HG03439 (cell line): ENCODE results near the gene UBE2E2.

Experiments
- ATAC-seq: cut with Tn5 transposase; IDR thresholded peaks from one replicate; pipeline ENCODE4 v1.9.1; 2021; ENCODE audit warnings: mild to moderate bottlenecking, moderate library complexity; ENCODE audit not compliant: unreplicated experiment

UBE2E2 gene

GRCh38 chr3:23377928-23378672 lies 175.0 kb downstream of the UBE2E2 start:
- no peak for ATAC-seq

DNA sequence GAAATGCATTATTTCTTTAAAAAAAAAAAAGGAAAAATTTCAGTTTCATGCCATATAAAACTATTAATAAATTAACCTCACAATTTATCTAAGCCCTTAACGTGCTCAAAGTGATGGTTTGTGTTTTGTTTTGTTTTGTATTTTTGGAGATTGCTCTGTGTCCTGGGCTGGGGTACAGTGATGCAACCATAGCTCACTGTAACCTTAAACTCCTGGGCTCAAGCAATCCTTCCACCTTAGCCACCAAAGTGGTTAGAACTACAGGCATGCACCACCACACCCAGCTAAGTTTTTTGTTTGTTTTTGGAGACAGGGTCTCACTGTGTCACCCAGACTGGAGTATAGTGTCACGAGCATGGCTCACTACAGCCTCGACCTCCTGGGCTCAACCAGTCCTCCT lies 180.7 kb downstream of the UBE2E2 start:
- no peak for ATAC-seq

GRCh38 chr3:23385327-23385726 lies 182.2 kb downstream of the UBE2E2 start:
- ATAC-seq, result no peak

- ATAC-seq, result no peak
Measured at GRCh38 chr3:23387286-23387918, 184.3 kb downstream of the UBE2E2 start.

DNA sequence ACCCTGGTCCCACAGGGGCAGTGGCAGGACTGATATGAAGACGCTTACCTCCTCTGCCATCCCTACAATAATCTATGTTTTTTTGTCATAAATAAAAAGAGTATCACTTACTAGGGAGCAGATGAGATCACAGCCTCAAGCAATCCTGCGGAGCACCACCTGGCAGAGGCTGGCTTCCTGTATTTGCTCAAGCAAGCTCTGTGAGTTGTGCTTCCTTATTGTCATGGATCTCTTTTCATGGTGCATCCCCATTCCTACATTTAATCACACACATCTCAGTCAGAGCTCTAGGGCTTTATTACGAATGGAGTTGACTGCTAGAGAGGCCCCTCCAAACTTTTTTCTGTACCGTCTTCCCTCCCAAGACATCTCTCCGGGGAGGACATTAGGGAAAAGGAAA lies 186.0 kb downstream of the UBE2E2 start:
- ATAC-seq, result no peak

DNA sequence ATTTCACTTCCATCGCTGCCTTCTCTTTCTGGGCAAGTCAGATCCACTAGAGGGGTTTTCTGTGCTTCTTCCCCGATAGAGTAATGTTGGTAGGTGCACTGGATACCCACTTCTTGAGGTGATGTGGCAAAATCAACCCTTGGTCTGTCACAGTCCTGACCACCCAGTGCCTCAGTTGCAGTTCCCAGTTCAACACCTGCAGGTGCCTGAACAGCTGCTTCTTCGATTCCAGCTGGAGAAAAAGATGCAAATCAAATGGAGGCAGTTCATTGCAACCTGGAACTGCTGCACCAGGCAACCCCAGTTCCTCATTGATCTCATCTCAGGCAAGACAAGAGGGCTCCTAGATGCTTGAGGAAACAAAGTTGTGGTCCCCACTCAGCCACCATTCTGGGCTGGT lies 186.6 kb downstream of the UBE2E2 start:
- peak; percentile 57 for ATAC-seq

DNA sequence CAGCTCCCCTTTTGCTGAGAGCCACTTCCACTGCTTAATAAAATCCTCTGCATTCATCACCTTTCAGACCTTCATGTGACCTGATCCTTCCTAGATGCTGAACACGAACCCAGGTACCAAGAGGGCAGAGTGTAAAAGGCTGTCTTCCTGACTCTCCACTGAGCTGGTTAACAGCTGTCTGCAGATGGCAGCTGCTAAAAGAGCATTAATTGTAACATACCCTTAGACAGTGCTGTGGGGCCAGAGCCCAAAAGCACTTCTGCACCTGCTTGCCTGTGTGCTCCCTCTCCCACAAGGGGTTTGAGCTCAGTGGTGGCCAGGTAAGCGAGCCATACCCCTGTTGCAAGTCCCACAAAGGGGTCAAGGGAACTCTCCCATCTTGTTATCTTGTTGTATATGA lies 187.3 kb downstream of the UBE2E2 start:
- no peak for ATAC-seq

DNA sequence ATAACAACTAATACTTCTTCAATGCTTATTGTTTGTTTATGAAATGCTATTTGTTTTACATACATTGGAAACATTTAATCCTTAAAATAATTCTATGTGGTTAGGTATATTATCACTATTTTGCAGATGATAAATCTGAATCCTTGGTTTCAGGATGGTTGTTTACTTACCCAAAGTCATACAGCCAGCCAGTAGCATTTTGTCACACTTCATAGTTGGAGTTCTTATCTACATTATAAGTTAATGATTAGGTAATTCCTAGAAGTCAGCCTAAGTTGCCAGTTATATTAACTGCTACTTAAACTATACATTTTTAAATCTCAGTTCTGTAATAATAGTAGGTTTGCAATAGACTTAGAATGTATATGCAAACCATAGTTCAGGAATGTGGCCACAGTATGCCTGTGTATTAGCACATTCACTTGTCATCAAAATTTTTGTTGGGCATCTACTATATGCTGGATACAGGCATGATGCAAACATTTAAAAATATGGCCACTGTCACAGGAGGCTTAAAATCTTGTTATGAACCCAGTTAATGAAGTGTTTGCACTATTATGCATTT lies 187.9 kb downstream of the UBE2E2 start:
- no peak for ATAC-seq

DNA sequence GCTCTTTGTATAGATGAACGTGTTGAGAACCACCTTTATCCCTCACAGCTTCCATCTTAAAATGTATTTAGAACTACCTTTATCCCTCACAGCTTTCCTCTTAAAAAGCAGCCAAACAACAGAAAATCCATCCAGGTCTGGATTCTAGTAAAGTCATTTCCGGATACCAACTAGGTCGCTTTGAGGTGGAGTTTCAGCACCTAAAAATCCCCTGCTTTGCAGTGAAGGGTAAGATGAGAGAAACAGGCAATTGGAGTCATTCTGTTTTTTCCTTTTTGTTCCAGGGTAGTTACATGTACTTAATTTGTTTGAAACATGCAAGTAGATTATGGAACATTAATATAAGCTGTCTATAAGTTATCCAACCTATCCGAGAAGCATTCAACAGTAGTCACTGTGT lies 192.0 kb downstream of the UBE2E2 start:
- no peak for ATAC-seq

DNA sequence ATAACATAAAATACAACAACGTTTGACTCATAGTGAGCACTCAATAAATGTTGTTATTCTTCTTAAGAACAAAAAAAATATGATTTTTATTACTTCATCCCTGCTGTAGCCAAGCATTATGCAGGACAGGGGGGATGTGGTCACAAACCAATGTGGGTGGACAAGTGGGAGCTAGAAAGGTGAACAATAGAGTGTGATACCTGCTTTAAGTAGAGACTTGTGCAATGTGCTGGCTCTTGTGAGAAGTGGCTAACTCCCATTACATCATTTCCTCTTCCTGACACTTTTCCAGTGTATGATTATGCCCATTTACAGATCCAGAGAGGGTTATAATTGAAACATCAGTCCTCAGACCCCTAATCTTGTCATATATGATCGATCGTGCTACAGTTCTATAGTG lies 193.6 kb downstream of the UBE2E2 start:
- ATAC-seq, result no peak

GRCh38 chr3:23399221-23399620 lies 196.1 kb downstream of the UBE2E2 start:
- no peak for ATAC-seq

DNA sequence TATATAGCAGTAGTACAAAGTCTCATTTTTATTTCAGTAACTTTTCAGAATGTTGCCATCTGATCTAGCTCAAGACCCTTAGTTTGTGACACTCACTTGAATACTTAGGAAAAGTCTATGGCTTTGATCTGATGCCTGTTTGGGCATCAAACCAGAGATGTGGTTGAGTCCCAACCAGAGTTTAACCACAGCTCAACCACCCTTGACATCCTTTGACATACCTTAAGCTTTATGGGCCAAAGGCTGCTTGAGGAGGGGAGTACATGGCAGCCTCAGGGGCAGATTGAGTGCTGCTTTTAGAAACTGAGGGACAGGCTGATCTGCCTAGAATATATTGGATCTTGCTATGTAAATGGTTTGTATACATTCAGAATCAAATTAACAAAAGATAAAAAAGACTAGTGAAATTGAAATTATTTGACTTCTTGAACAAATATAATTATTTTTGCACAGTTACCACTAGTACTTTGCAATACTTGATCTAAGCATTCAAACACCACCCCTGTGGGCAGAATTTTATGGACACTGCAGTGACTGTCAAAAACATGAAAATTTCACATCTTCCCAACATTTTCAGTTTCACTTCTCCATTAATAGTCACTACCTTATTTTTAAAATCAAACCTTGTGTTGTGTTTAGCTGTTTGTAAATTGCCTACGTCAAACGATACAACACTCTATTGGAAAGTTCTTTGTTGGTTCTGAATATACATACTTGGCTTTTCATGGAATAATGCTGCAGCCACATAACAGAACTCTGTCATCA lies 199.8 kb downstream of the UBE2E2 start:
- no peak for ATAC-seq

DNA sequence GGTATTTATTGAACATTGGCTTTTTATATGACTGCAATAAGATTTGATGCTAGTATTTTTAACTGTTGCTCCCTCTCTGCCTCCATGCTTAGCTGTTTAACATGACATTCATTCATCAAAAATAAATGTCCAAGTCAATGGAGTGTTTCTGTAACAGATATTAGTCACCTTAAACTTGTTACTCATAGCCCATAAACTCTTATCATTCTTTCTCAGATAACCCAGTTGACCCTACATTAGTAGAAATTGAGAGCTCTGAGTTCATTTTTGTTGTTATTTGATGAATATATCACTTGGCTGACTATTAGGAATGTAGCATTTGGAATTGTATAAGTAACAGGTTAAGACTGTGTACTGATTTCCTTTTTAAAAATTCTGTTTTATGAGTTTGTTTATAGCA lies 201.1 kb downstream of the UBE2E2 start:
- ATAC-seq, result no peak

DNA sequence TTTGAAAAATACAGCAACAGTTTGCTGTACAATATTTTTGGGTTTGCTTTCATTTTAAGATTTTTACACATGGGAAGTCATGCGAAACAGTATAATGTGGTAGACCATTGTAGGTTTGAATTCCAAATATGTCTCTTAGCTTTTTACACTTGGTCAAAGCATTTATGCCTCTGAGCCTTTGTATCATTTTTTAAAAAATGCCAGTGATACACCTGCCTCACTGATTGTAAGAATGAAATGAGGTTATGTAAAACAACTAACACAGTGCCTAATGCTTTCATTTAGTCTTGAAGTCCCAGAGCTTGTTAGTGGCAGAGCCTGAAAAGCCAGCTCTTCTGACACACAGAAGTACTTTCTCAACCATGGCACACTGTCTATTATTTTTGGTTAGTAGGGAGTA lies 202.0 kb downstream of the UBE2E2 start:
- no peak for ATAC-seq

DNA sequence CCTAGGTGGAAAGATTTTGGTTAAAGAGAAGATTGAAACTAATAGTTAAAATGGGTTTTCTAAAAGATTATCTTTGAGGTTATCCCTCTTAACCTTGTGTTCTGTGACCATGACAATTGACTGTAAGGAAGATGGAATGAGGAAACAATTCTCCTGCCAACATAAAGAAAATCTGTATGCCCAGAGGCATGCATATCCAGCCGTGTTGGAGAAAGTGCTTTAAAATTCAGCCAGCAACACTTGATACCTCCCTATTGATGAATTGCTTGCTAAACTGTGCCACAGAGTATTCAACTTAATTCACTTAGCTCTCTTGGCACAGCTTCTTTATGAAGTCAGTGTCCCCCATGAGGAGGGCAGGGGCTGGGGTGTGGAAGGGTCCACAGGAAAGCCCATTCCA lies 203.5 kb downstream of the UBE2E2 start:
- no peak for ATAC-seq

- no peak for ATAC-seq
Measured at GRCh38 chr3:23418026-23418425, 214.9 kb downstream of the UBE2E2 start.

- ATAC-seq, result peak; percentile 41
Measured at GRCh38 chr3:23421811-23422516, 218.8 kb downstream of the UBE2E2 start.

GRCh38 chr3:23422517-23422851 lies 219.4 kb downstream of the UBE2E2 start:
- ATAC-seq, result peak; percentile 86

DNA sequence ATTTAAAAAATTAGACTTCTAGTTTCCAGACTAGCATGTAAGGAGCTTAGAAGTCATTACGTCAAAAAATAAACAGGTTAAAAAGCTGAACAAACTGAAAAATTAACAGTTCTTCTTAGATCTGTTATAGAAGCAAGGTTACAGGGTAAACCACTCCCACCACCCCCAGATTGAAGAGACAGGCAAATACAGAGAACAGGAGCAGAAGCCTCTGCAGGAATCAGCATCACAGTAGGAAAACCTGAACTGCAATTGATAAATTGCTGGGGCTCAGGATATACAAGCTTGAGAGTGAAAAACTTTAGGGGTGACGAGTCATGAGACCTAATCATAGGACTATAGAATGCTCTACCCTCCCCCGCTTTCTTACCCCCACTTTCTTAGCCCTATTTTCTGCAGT lies 222.3 kb downstream of the UBE2E2 start:
- ATAC-seq, result no peak

DNA sequence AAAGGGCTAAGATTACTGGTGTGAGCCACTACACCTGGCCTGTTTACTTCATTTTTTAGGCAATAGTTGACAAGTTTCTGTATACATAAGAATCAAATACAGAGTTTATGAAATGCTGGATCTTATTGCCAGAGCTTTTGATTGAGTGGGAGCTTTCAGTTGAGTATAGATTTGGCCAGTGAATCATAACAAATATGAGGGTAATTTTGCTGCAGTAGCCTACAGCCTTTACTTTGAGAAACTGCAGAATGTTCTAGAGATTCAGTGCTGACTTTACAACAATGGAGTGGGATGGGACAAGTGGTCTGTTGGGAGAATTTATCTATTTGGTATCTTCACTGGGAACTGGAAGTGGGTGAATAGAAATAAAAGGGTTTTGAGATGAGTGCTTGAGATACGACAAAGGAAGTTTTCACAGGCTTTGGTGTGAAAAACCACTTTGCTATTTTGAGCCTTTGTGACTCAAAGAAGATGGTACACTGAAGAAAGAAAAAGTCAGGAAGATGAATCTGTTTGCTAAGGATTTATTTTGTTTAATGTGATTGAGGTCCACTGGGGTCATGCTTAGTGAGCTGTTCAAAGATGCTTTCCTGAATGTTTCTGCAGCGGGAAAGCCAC lies 227.8 kb downstream of the UBE2E2 start:
- no peak for ATAC-seq

DNA sequence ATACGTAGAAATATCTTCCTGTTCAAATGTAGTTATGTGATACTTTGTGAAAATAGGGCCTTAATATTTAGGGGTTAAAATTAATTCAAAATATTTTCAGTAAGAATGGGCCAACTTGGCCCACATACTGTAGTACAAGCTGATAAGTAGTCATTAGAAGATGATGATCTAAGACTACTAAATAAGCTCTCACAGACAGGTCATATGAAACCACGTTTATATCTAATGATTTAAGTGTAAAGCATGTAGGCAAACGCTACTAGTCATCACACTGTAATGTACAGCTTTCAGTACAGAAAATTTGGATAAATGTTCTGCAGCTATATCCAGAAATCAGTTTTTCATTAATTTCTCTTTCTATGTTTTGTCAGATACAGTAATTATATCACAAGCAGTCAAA lies 228.6 kb downstream of the UBE2E2 start:
- no peak for ATAC-seq
